Activated naive CD8-positive, alpha-beta T cell treated with anti-CD3 and anti-CD28 coated beads, Interleukin-2, amount 10 ng/mL, durations not matched to agents 7 days and 5 days (primary cell): Measurements from ENCODE around the gene SCMH1. TPM values are rescaled to one million over a fixed set of nuclear protein-coding genes. Genes with fewer than 3 reads are reported as not detected.
"Not testable (repeated sequence)": the region's sequence is repeated elsewhere in the genome, so short reads cannot be mapped to it uniquely, and the experiment has no call there.

Experiments
- ATAC-seq: fragments of 150-1000 bp; cut with Tn5 transposase; one replicate; pipeline ENCODE4 v1.10.0; 2021; ENCODE audit warnings: low read depth, moderate library complexity
- POLR2A ChIA-PET: fragments of 350-600 bp; sonication (Branson Sonifier 250); formaldehyde crosslinking; loops from one replicate; lab custom pipeline; 2021; ENCODE audit warnings: antibody characterized with exemption; lab: Charles Lee
- DNase-seq: peaks from one replicate; pipeline ENCODE4 v3.0.0; 2021
- H3K27ac Mint-ChIP-seq: one replicate; pipeline ENCODE4 v1.8.0; 2022; ENCODE audit warnings: mild to moderate bottlenecking, mixed read lengths
- H3K27me3 Mint-ChIP-seq: one replicate; pipeline ENCODE4 v1.8.0; 2022; ENCODE audit warnings: mild to moderate bottlenecking, moderate library complexity, mixed read lengths
- H3K36me3 Mint-ChIP-seq: one replicate; pipeline ENCODE4 v1.8.0; 2021; ENCODE audit warnings: mild to moderate bottlenecking, mixed read lengths
- H3K4me1 Mint-ChIP-seq: one replicate; pipeline ENCODE4 v1.8.0; 2021; ENCODE audit warnings: mixed read lengths
- H3K4me3 Mint-ChIP-seq: one replicate; pipeline ENCODE4 v1.8.0; 2022; ENCODE audit warnings: mild to moderate bottlenecking, moderate library complexity, mixed read lengths
- H3K9me3 Mint-ChIP-seq: one replicate; pipeline ENCODE4 v1.8.0; 2021; ENCODE audit warnings: mixed read lengths
- total RNA-seq, 2 experiments: library from RNA; stranded (reverse); gene quantifications; one replicate each; pipeline ENCODE4 v1.2.3, GENCODE V29; 2021

SCMH1 gene
- total RNA-seq, 2 experiments from 2014 or later = 24.2 to 25.5 TPM

- H3K9me3 Mint-ChIP-seq = no peaks in the 10 kb centered on the region
- no peak overlapping the region for H3K27ac Mint-ChIP-seq
- ATAC-seq = no peak
- H3K4me1 Mint-ChIP-seq = no peaks in the 10 kb centered on the region
- no peaks in the 10 kb centered on the region for H3K36me3 Mint-ChIP-seq
- POLR2A ChIA-PET = no interaction called here
- DNase-seq = no peak
- peaks cover 19% of the 10 kb centered on the region for H3K27me3 Mint-ChIP-seq
- no peak overlapping the region for H3K4me3 Mint-ChIP-seq
Observed at GRCh38 chr1:41274752-41275545, 32.8 kb upstream of the SCMH1 start.

DNA sequence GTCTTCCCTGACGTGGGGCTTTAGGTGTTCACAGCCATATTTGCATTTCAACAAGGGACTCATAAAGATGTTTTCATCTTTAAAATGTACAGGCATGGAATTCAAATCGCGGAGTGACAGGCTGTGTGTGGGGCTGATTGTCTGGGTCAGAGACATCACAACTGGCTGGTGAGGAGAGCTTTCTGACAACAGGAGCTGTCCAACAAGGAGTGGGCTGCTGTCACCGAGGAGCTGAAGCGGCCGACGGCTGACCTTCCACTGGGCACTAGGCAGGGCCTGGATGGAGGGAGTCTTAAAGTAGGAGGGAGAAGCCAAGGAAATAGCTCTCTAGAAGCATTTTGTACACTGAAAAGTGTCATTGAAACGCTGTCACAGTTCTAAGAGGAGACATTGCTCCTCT lies 30.5 kb upstream of the SCMH1 start:
- POLR2A ChIA-PET = no interaction called here
- no peak for DNase-seq
- H3K36me3 Mint-ChIP-seq = no peaks in the 10 kb centered on the region
- H3K4me3 Mint-ChIP-seq = no peak overlapping the region
- peaks cover 6% of the 10 kb centered on the region for H3K4me1 Mint-ChIP-seq
- no peak overlapping the region for H3K27ac Mint-ChIP-seq
- peaks cover 27% of the 10 kb centered on the region for H3K27me3 Mint-ChIP-seq
- no peak for ATAC-seq
- no peaks in the 10 kb centered on the region for H3K9me3 Mint-ChIP-seq

GRCh38 chr1:41268154-41268770 lies 26.2 kb upstream of the SCMH1 start:
- ATAC-seq (peak; percentile 52), DNase-seq (peak; percentile 73)
- H3K27ac Mint-ChIP-seq = no peak overlapping the region
- no peaks in the 10 kb centered on the region for H3K9me3 Mint-ChIP-seq
- H3K4me1 Mint-ChIP-seq = peaks cover 6% of the 10 kb centered on the region
- peaks cover 17% of the 10 kb centered on the region for H3K27me3 Mint-ChIP-seq
- no peak overlapping the region for H3K4me3 Mint-ChIP-seq
- no peaks in the 10 kb centered on the region for H3K36me3 Mint-ChIP-seq
- POLR2A ChIA-PET = no interaction called here

DNA sequence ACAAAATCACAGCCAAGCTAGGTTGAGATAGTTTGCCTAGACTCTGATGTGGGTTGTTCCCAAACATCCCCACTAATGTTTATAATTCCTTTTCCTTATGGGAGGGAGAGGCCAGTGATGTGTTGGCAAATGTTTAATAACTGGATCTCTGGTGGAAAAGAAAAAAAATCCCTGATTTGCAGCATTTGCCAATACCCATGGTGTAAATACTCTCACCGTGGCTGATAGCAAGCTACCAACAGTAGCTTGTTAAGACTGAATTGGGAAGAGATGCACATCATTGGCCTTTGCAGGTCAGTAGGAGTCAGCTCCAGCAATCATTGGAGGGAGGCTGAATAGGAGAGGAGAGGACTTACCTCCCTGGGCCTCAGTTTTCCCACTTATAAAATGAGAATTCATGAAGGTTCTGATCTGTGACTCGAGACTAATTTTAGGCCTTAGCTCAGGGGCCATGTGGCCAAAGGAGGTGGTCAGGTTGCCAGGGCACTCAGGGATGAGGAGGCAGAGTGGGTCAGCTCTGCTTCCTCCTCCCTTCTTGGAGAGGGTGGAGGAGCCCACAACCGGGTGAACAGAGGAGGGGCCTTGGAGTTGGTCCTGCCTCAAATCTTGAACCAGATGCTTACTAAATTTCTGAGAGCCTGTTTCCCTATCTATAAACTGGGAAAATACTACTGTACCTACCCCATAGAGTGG lies 20.0 kb upstream of the SCMH1 start:
- Mint-ChIP-seq H3K4me3 (no peak overlapping the region), H3K27ac (no peak overlapping the region), H3K9me3 (no peaks in the 10 kb centered on the region), H3K4me1 (no peaks in the 10 kb centered on the region), H3K36me3 (no peaks in the 10 kb centered on the region), H3K27me3 (peaks cover 7% of the 10 kb centered on the region)
- DNase-seq (no peak), ATAC-seq (no peak)
- POLR2A ChIA-PET = no interaction called here

DNA sequence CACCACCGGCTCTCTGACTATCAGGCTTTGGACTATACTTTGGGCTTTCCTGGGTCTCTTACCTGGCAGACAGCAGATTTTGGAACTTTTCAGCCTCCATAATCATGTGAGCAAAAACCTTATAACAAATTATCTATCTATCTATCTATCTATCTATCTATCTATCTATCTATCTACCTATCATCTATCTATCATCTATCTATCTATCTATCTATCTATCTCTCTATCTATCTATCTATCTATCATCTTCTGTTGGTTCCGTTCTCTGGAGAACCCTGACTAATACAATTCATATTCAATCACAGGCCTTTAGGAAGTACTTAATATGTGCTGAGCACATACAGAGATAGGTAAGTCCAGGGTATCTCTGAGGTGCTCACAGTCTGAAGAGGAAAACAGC lies 18.7 kb upstream of the SCMH1 start:
- H3K27ac Mint-ChIP-seq = no peak overlapping the region
- no peak overlapping the region for H3K4me3 Mint-ChIP-seq
- DNase-seq (no peak), ATAC-seq (no peak)
- H3K4me1 Mint-ChIP-seq = no peaks in the 10 kb centered on the region
- no peaks in the 10 kb centered on the region for H3K9me3 Mint-ChIP-seq
- peaks cover 16% of the 10 kb centered on the region for H3K27me3 Mint-ChIP-seq
- H3K36me3 Mint-ChIP-seq = no peaks in the 10 kb centered on the region
- POLR2A ChIA-PET = no interaction called here

- no peak overlapping the region for H3K4me3 Mint-ChIP-seq
- DNase-seq (no peak), ATAC-seq (no peak)
- no peak overlapping the region for H3K27ac Mint-ChIP-seq
- no peaks in the 10 kb centered on the region for H3K4me1 Mint-ChIP-seq
- peaks cover 9% of the 10 kb centered on the region for H3K9me3 Mint-ChIP-seq
- peaks cover 27% of the 10 kb centered on the region for H3K27me3 Mint-ChIP-seq
- POLR2A ChIA-PET = no interaction called here
- H3K36me3 Mint-ChIP-seq = peaks cover 2% of the 10 kb centered on the region
Observed at GRCh38 chr1:41259221-41259620, 17.1 kb upstream of the SCMH1 start.

DNA sequence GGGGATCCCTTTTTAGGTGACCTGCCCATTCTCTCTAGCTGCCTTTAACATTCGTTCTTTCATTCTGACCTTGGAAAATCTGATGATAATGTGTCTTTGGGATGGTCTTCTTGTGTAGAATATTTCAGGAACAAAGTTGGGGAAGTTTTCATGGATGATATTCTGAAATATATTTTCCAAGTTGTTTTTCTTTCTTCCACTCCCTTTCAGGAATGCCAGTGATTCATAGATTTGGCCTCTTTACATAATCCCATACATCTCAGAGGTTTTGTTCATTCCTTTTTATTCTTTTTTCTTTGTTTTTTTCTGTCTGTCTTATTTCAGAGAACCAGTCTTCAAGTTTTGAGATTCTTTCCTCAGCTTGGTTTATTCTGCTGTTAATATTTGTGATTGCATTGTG lies 13.9 kb upstream of the SCMH1 start:
- H3K36me3 Mint-ChIP-seq = peaks cover 2% of the 10 kb centered on the region
- peaks cover 16% of the 10 kb centered on the region for H3K9me3 Mint-ChIP-seq
- POLR2A ChIA-PET = no interaction called here
- no peak overlapping the region for H3K27ac Mint-ChIP-seq
- no peak for ATAC-seq
- peaks cover 42% of the 10 kb centered on the region for H3K27me3 Mint-ChIP-seq
- no peak for DNase-seq
- no peak overlapping the region for H3K4me3 Mint-ChIP-seq
- H3K4me1 Mint-ChIP-seq = no peaks in the 10 kb centered on the region

GRCh38 chr1:41251120-41251519 lies 9.0 kb upstream of the SCMH1 start:
- ATAC-seq, H3K4me1 Mint-ChIP-seq: not testable (repeated sequence)
- peaks cover 16% of the 10 kb centered on the region for H3K9me3 Mint-ChIP-seq

GRCh38 chr1:41249319-41249718 lies 7.2 kb upstream of the SCMH1 start:
- peaks cover 8% of the 10 kb centered on the region for H3K9me3 Mint-ChIP-seq
- DNase-seq (no peak), ATAC-seq (no peak)
- no peak overlapping the region for H3K4me3 Mint-ChIP-seq
- H3K27ac Mint-ChIP-seq = no peak overlapping the region
- peaks cover 7% of the 10 kb centered on the region for H3K4me1 Mint-ChIP-seq
- H3K27me3 Mint-ChIP-seq = peaks cover 27% of the 10 kb centered on the region
- H3K36me3 Mint-ChIP-seq = no peaks in the 10 kb centered on the region
- POLR2A ChIA-PET = no interaction called here

More at GRCh38 chr1:41251120-41251519, 9.0 kb upstream of the SCMH1 start:
- H3K4me3 Mint-ChIP-seq, H3K36me3 Mint-ChIP-seq, H3K27ac Mint-ChIP-seq, DNase-seq, POLR2A ChIA-PET: not testable (repeated sequence)
- peaks cover 32% of the 10 kb centered on the region for H3K27me3 Mint-ChIP-seq

GRCh38 chr1:41246568-41246967 lies 4.5 kb upstream of the SCMH1 start:
- Mint-ChIP-seq H3K4me3 (no peak overlapping the region), H3K4me1 (peaks cover 14% of the 10 kb centered on the region), H3K36me3 (no peaks in the 10 kb centered on the region), H3K27ac (no peak overlapping the region), H3K27me3 (peaks cover 9% of the 10 kb centered on the region), H3K9me3 (no peaks in the 10 kb centered on the region)
- DNase-seq = no peak
- POLR2A ChIA-PET = no interaction called here
- ATAC-seq = no peak

DNA sequence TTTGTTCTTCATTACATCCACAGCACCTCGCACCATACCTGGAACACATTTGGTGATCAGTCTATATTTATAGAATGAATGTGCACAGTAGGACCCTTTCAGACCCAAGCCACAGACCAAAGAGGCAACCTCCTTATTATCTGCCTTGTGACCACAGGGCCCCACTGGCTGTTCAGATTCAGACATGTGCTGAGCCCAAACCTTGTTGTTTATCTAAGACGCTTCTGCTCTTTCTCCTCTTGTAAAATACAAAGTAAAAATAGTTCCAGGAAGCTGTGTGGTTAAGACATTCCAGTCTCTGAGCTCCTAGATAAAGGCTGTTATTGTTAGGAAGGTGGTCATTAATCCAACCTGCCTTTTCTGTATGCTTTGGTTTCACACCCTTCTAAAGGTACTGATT lies 3.6 kb upstream of the SCMH1 start:
- no peak for DNase-seq
- peaks cover 18% of the 10 kb centered on the region for H3K4me1 Mint-ChIP-seq
- no peak overlapping the region for H3K27ac Mint-ChIP-seq
- POLR2A ChIA-PET = no interaction called here
- ATAC-seq = no peak
- no peaks in the 10 kb centered on the region for H3K36me3 Mint-ChIP-seq
- H3K9me3 Mint-ChIP-seq = no peaks in the 10 kb centered on the region
- H3K4me3 Mint-ChIP-seq = no peak overlapping the region
- peaks cover 9% of the 10 kb centered on the region for H3K27me3 Mint-ChIP-seq

GRCh38 chr1:41243079-41243385 lies 926 bp upstream of the SCMH1 start:
- Mint-ChIP-seq H3K27me3 (peaks cover 9% of the 10 kb centered on the region), H3K27ac (peak overlapping the region; percentile 63), H3K4me1 (peaks cover 27% of the 10 kb centered on the region), H3K4me3 (peak overlapping the region; percentile 79), H3K36me3 (no peaks in the 10 kb centered on the region), H3K9me3 (no peaks in the 10 kb centered on the region)
- POLR2A ChIA-PET = no interaction called here
- ATAC-seq = no peak
- DNase-seq = no peak

DNA sequence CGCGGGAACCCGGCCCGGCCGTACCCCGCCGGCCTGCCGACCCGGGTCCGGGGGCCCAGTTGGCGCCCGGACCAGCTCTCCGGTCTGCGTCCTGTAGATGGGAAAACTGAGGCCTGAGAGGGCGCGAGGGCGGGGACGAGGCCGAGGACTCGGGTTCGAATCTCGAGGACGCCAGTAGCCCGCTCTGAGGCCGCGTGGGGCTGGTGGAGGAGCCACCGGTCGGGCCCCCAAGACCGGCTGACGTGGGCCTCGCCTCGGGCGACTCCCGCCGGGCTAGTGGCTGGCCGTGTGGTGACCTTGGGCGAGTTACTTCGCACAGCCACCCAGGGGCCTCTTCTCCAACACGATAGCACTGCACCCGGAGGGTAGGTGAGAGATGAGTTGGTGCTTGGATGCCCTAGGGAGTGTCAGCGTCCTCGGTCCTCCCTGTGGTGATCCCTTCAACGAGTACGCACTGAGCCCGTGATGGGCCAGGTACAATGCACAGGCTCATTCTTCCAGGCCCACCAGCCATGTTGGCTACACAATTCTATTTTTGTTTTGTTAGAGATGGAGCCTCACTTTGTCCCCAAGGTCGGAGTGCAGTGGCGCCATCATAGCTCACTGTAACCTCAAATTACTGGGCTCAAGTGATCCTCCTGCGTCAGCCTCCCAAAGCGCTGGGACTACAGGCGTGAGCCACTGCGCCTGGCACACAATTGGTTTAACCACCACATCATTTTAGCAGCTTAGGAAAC lies 404 bp upstream of the SCMH1 start:
- POLR2A ChIA-PET = no interaction called here
- peaks cover 29% of the 10 kb centered on the region for H3K4me1 Mint-ChIP-seq
- H3K36me3 Mint-ChIP-seq = no peaks in the 10 kb centered on the region
- H3K27me3 Mint-ChIP-seq = peaks cover 9% of the 10 kb centered on the region
- peak overlapping the region; percentile 63 for H3K27ac Mint-ChIP-seq
- DNase-seq = peak; percentile 74
- peak overlapping the region; percentile 79 for H3K4me3 Mint-ChIP-seq
- no peaks in the 10 kb centered on the region for H3K9me3 Mint-ChIP-seq
- ATAC-seq = peak; percentile 14
